Measurements from ENCODE around the gene KCNN4.

DNA sequence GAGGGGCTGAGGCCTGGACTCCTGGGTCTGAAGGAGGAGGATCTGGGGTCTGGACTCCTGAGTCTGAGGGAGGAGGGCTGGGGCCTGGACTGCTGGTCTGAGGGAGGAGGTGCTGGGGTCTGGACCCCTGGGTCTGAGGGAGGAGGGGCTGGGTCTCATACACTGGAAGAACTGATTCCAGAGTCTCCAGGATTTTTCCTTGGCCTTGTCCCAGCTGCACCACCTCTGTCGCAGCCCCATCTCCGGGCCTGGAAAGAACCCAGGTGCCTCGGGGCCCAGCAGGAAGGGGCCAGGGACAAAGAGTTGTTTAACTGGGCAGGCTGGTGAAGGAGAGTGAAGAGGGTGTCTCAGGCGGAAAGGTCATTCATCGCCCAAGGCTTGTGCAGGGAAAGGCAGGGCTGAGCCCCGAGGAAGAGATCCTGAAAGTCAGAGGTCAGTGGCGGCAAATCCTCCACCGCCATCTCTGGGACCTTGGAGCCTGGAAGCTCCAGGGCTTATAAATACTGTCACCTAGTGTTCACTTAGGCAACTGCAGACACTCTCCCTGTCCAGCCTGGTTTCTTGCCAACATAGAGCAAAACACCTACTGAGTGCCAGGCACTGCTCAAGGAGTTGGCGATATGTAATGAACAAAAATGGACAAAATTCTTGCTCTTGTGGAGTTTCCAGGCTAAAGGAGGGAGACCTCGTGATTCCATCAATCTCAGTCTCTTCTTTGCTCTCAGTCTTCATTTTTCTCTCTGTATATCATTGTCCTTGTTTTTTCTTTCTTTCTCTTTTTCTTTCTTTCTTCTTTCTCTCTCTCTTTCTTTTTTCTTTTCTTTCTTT lies 4.4 kb upstream of the KCNN4 start:
- TF ChIP-seq CTCF (conservative IDR thresholded peaks at IDR 0.05; ENCODE audit: low read length) (peak; percentile 99), EZH2phosphoT487 (IDR thresholded peaks at IDR 0.05; ENCODE audit: borderline replicate concordance) (no peak)

Measured in Loucy (cell line).